ENCODE measurements around the gene SLC4A9. TPM values are rescaled to one million over a fixed set of nuclear protein-coding genes. Genes with fewer than 3 reads are reported as not detected.

The SLC4A9 gene
- total RNA-seq, 4 donors from 2014 or later: 0.10 to 1.4 (median 0.38) TPM; not detected in 1

DNA sequence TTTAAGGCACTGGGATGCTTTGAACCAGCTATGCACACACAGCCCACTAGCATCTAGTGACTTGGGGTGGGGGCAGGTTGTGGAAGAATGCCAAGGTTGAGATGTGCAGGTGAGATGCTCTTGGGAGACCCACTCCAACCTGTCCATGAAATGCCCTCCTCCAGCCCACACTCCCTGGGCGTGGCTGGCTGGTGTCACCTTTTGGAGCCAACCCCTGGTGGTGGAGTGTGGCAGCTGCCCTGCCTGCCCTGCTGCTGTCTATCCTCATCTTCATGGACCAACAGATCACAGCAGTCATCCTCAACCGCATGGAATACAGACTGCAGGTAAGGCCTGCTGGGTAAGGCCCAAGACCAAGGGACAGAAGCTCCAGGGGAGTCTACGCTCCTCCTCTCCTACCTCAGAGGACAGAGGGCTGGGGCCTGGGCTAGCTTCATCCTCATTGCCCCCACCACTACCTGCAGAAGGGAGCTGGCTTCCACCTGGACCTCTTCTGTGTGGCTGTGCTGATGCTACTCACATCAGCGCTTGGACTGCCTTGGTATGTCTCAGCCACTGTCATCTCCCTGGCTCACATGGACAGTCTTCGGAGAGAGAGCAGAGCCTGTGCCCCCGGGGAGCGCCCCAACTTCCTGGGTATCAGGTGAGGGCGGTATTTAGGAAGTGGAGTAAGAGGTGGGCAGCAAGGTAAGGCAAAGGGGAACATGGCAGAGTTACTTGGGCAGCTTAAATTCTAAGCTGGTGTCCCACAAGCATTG, 7.4 kb downstream of the SLC4A9 start:
- peak in 1 of 2 donors; percentile 74 for DNase-seq (ENCODE audit: low spot score in 2 of 2)
- TF ChIP-seq, protein P1, sequence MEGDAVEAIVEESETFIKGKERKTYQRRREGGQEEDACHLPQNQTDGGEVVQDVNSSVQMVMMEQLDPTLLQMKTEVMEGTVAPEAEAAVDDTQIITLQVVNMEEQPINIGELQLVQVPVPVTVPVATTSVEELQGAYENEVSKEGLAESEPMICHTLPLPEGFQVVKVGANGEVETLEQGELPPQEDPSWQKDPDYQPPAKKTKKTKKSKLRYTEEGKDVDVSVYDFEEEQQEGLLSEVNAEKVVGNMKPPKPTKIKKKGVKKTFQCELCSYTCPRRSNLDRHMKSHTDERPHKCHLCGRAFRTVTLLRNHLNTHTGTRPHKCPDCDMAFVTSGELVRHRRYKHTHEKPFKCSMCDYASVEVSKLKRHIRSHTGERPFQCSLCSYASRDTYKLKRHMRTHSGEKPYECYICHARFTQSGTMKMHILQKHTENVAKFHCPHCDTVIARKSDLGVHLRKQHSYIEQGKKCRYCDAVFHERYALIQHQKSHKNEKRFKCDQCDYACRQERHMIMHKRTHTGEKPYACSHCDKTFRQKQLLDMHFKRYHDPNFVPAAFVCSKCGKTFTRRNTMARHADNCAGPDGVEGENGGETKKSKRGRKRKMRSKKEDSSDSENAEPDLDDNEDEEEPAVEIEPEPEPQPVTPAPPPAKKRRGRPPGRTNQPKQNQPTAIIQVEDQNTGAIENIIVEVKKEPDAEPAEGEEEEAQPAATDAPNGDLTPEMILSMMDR (IDR thresholded peaks at IDR 0.05): no peak
- TF ChIP-seq POLR2A (IDR thresholded peaks at IDR 0.05): no peak
- intact Hi-C loops (cut with DNase I; ENCODE audit: low total_unique reads): loop anchor here (10.0 kb wide), 1 partner anchor 267 kb away; the partner anchor contains the start of genes CD14 and TMCO6
- H3K4me3 ChIP-seq (ENCODE audit: low read depth, poor library complexity, severe bottlenecking): no peak overlapping the region
- WGBS, 2 donors: 90 to 95% methylated on average over 8 of the region's 8 CpGs

DNA sequence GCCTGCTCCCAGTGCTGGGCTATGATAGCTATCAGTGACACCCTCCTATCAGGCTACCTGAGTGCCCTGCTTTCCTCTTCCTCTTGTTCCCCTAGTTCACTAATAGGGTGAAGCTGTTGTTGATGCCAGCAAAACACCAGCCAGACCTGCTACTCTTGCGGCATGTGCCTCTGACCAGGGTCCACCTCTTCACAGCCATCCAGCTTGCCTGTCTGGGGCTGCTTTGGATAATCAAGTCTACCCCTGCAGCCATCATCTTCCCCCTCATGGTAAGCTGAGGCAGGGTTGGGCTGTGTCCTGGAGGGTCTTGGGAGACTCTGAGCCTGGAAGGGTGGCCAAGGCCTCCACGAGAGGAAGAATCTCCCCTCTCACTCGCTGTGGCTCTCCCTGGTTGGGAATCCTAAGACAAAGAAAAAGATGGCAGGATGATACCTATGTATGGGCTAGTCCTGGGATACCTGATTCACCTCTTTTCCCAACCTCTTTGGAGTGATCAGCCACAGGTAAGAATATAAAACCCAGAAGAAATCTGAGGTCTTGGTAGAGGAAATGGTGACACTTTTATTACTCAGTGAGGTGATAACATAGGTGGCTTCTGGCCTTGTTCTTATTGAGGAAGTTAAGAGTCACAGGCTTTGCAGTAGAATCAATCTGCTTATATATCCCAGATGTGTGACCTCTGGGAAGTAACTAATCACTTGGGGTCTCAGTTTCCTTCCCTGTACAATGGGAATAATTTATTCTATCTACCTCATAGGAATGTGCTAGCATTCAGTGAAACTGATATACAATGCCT, 11.6 kb downstream of the SLC4A9 start:
- 85 to 92% methylated on average over 3 of the region's 3 CpGs for WGBS, 2 donors
- intact Hi-C loops (cut with DNase I; ENCODE audit: low total_unique reads): no loop called here
- DNase-seq (ENCODE audit: low spot score in 2 of 2): no peak
- TF ChIP-seq, protein P1 (IDR thresholded peaks at IDR 0.05): no peak
- no peak for TF ChIP-seq POLR2A (IDR thresholded peaks at IDR 0.05)
- H3K4me3 ChIP-seq (ENCODE audit: low read depth, poor library complexity, severe bottlenecking): no peak overlapping the region

DNA sequence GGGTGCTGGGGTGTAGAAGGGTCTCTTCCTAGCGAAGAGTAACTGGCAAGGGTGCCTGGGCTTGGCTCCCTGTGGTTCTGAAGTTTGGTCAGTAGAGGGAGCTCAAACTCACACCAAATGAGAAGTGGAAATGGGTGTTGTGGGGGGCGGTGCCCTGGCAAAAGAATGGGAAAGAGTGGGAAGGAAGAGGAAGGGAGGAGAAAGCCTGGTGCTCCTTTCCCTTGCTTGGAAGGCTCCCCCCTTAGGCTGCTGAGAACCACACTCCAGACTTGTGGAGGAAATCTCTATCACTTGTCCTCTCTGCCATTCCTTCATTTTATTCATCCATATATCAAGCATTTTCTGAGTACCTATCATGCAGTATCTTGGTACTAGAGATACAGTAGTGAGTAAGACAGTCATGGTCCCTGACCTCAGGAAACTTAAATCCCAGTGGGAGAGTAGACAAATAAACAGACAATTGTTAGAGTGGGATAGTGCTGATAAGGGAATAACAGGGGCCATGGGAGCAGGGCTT, 13.0 kb downstream of the SLC4A9 start:
- H3K4me3 ChIP-seq (ENCODE audit: low read depth, poor library complexity, severe bottlenecking): no peak overlapping the region
- intact Hi-C loops (cut with DNase I; ENCODE audit: low total_unique reads): no loop called here
- TF ChIP-seq, protein P1 (IDR thresholded peaks at IDR 0.05): peak in 1 of 3 donors; percentile 78
- no peak for TF ChIP-seq POLR2A (IDR thresholded peaks at IDR 0.05)
- 15 to 17% methylated on average over 2 of the region's 2 CpGs for WGBS, 2 donors
- DNase-seq (ENCODE audit: low spot score in 2 of 2): peak; percentile 65 to 93

DNA sequence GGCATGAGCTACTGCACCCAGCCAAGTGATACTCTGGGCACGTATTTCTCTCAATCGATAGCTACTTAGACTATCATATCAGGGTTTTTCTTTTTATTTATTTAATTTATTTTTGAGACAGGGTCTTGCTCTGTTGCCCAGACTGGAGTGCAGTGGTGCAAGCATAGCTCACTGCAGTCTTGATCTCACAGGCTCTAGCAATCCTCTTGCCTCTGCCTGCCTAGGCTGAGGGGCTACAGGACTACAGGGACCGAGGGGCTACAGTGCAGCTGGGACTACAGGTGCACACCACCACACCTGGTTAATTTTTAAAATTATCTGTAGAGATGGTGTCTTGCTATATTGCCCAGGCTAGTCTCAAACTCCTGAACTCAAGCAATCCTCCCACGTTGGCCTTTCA, 21.4 kb downstream of the SLC4A9 start:
- WGBS, 2 donors: 85 to 93% methylated on average over 4 of the region's 4 CpGs
- intact Hi-C loops (cut with DNase I; ENCODE audit: low total_unique reads): loop anchor here (10.0 kb wide), 1 partner anchor 163 kb away; the partner anchor contains the start of gene EIF4EBP3
- no peak for TF ChIP-seq POLR2A (IDR thresholded peaks at IDR 0.05)
- TF ChIP-seq, protein P1 (IDR thresholded peaks at IDR 0.05): no peak
- H3K4me3 ChIP-seq (ENCODE audit: low read depth, poor library complexity, severe bottlenecking): no peak overlapping the region
- DNase-seq (ENCODE audit: low spot score in 2 of 2): no peak

DNA sequence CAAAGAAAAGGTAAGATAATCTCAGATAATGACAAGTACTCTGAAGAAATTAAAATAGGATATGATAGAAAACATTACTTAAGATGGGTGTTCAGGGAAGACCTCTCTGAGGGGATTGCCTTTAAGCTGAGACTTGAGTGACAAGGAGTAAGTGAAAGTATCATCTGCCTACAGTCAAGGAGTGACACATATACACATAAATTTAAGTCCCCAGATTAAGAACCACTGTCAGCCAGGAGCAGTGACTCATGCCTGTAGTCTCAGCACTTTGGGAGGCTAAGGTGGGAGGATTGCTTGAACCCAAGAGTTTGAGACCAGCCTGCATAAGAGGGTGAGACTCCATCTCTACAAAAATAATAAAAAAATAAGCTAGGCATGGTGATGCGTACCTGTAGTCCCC, 22.0 kb downstream of the SLC4A9 start:
- TF ChIP-seq, protein P1 (IDR thresholded peaks at IDR 0.05): no peak
- no peak for TF ChIP-seq POLR2A (IDR thresholded peaks at IDR 0.05)
- intact Hi-C loops (cut with DNase I; ENCODE audit: low total_unique reads): loop anchor here (10.0 kb wide), 1 partner anchor 163 kb away; the partner anchor contains the start of gene EIF4EBP3
- H3K4me3 ChIP-seq (ENCODE audit: low read depth, poor library complexity, severe bottlenecking): no peak overlapping the region
- WGBS, 2 donors: 73 to 94% methylated on average over 1 of the region's 1 CpG
- DNase-seq (ENCODE audit: low spot score in 2 of 2): no peak

All from lower leg skin (tissue), 4 donors.